Smooth muscle cell (in vitro differentiated cells): ENCODE measurements around the gene GPR55. TPM values are rescaled to one million over a fixed set of nuclear protein-coding genes. Genes with fewer than 3 reads are reported as not detected.

Experiments
- DNase-seq: peaks from one replicate; lab custom pipeline; 2025; ENCODE audit not compliant: unreplicated experiment; lab: John Stamatoyannopoulos, UW
- H2AFZ ChIP-seq: fragments of 200-600 bp; sonication (generic); 2 replicates; pipeline ENCODE4 v1.6.0; 2016; ENCODE audit warnings: antibody characterized with exemption, low read depth, mild to moderate bottlenecking
- H3F3A ChIP-seq: fragments of 200-600 bp; sonication (generic); 2 replicates; pipeline ENCODE4 v1.6.0; 2017; ENCODE audit warnings: antibody characterized with exemption, low read depth
- H3K27ac ChIP-seq: fragments of 200-600 bp; sonication (generic); 2 replicates; pipeline ENCODE4 v1.5.1; 2016; ENCODE audit warnings: low read depth, mild to moderate bottlenecking
- H3K27me3 ChIP-seq: fragments of 200-600 bp; sonication (generic); 2 replicates; pipeline ENCODE4 v1.6.1; 2016; ENCODE audit warnings: low read depth, mild to moderate bottlenecking
- H3K36me3 ChIP-seq: fragments of 200-600 bp; sonication (generic); 2 replicates; pipeline ENCODE4 v1.5.1; 2016; ENCODE audit warnings: low read depth
- H3K4me1 ChIP-seq: fragments of 200-600 bp; sonication (generic); 2 replicates; pipeline ENCODE4 v1.5.1; 2016; ENCODE audit warnings: low read depth
- H3K4me2 ChIP-seq: fragments of 200-600 bp; sonication (generic); 2 replicates; pipeline ENCODE4 v1.6.0; 2016; ENCODE audit warnings: mild to moderate bottlenecking
- H3K4me3 ChIP-seq: fragments of 200-600 bp; sonication (generic); 2 replicates; pipeline ENCODE4 v1.5.1; 2016; ENCODE audit warnings: mild to moderate bottlenecking
- H3K79me2 ChIP-seq: fragments of 200-600 bp; sonication (generic); 2 replicates; pipeline ENCODE4 v1.6.0; 2016; ENCODE audit warnings: low read depth, mild to moderate bottlenecking
- H3K9ac ChIP-seq: fragments of 200-600 bp; sonication (generic); 2 replicates; pipeline ENCODE4 v1.6.0; 2016; ENCODE audit warnings: low read depth
- H3K9me3 ChIP-seq: fragments of 200-600 bp; sonication (generic); replicated peaks from 2 replicates; pipeline ENCODE4 v1.5.1; 2016; ENCODE audit warnings: low read depth
- H4K20me1 ChIP-seq: fragments of 200-600 bp; sonication (generic); 2 replicates; pipeline ENCODE4 v1.6.0; 2016; ENCODE audit warnings: low read depth
- CTCF ChIP-seq: fragments of 200-600 bp; sonication (generic); IDR thresholded peaks from 2 replicates; pipeline ENCODE4 v1.5.1; 2017; ENCODE audit warnings: borderline replicate concordance, mild to moderate bottlenecking, antibody characterized with exemption; ENCODE audit not compliant: insufficient read depth, poor library complexity, severe bottlenecking
- WGBS: methylation state at CpG from one replicate; pipeline ENCODE4 v1.1.7; 2016; ENCODE audit warnings: low lambda C conversion rate; 5-methylcytosine and 5-hydroxymethylcytosine counted together
- polyA plus RNA-seq: library from polyadenylated mRNA; unstranded; fragments of >200 nt; fragmentation: Nextera tagmentation; extraction: Ambion mirVana; gene quantifications from 2 replicates; pipeline ENCODE4 v1.2.1, GENCODE V29; 2016
- total RNA-seq: library from RNA; depleted of rRNA; stranded (reverse); fragments of >200 nt; gene quantifications from 2 replicates; pipeline ENCODE4 v1.2.3, GENCODE V29; 2014

The GPR55 gene
- total and polyA plus RNA-seq, 2 experiments from 2014 or later, result not detected

- no peak for DNase-seq
- no peaks in the 10 kb centered on the region for H3F3A ChIP-seq
These were observed 28.5 kb downstream of the GPR55 start for GRCh38 chr2:230896346-230897115.

GRCh38 chr2:230895536-230896345, 29.3 kb downstream of the GPR55 start:
- Histone ChIP-seq H3K9me3 (no peaks in the 10 kb centered on the region), H3K4me2 (no peak overlapping the region), H4K20me1 (no peaks in the 10 kb centered on the region), H3K4me3 (no peak overlapping the region), H3K27ac (no peak overlapping the region), H3K4me1 (no peaks in the 10 kb centered on the region), H3K36me3 (no peaks in the 10 kb centered on the region), H3K79me2 (no peaks in the 10 kb centered on the region), H2AFZ (no peak overlapping the region), H3K9ac (no peak overlapping the region), H3K27me3 (peaks cover 14% of the 10 kb centered on the region), H3F3A (no peaks in the 10 kb centered on the region)
- WGBS, result 86% methylated on average over 6 of the region's 6 CpGs
- no peak for TF ChIP-seq CTCF
- DNase-seq, result no peak

More at GRCh38 chr2:230896346-230897115, 28.5 kb downstream of the GPR55 start:
- Histone ChIP-seq H3K9ac (no peak overlapping the region), H3K36me3 (no peaks in the 10 kb centered on the region), H3K9me3 (no peaks in the 10 kb centered on the region), H3K27ac (no peak overlapping the region), H2AFZ (no peak overlapping the region), H3K4me3 (no peak overlapping the region), H4K20me1 (no peaks in the 10 kb centered on the region), H3K27me3 (peaks cover 18% of the 10 kb centered on the region), H3K79me2 (no peaks in the 10 kb centered on the region), H3K4me2 (no peak overlapping the region), H3K4me1 (no peaks in the 10 kb centered on the region)
- 92% methylated on average over 19 of the region's 19 CpGs for WGBS
- no peak for TF ChIP-seq CTCF

- H3K4me2 ChIP-seq, result no peak overlapping the region
- H3K4me1 ChIP-seq, result no peaks in the 10 kb centered on the region
- DNase-seq, result no peak
- no peak for TF ChIP-seq CTCF
- H3K27me3 ChIP-seq, result peaks cover 5% of the 10 kb centered on the region
- no peaks in the 10 kb centered on the region for H3F3A ChIP-seq
- H2AFZ ChIP-seq, result no peak overlapping the region
- no peaks in the 10 kb centered on the region for H4K20me1 ChIP-seq
- no peaks in the 10 kb centered on the region for H3K9me3 ChIP-seq
- H3K27ac ChIP-seq, result no peak overlapping the region
- no peak overlapping the region for H3K9ac ChIP-seq
- WGBS, result 88% methylated on average over 19 of the region's 19 CpGs
- no peaks in the 10 kb centered on the region for H3K79me2 ChIP-seq
- no peaks in the 10 kb centered on the region for H3K36me3 ChIP-seq
- H3K4me3 ChIP-seq, result no peak overlapping the region
These were observed 30.9 kb downstream of the GPR55 start for GRCh38 chr2:230893841-230894781.
